Activated CD8-positive, alpha-beta T cell treated with anti-CD3 and anti-CD28 coated beads for 36 hours (primary cell): ENCODE results near the gene GORASP1. TPM values are rescaled to one million over a fixed set of nuclear protein-coding genes. Genes with fewer than 3 reads are reported as not detected.

Experiments used
- ATAC-seq: fragments of 200-7000 bp; cut with Tn5 transposase; one replicate; pipeline ENCODE4 v1.10.0; 2021; ENCODE audit warnings: mild to moderate bottlenecking, moderate library complexity
- CTCF ChIA-PET: fragments of 350-600 bp; sonication (Branson Sonifier 250); formaldehyde crosslinking; loops from one replicate; lab custom pipeline; 2021; ENCODE audit warnings: antibody characterized with exemption; lab: Charles Lee
- POLR2A ChIA-PET: fragments of 350-600 bp; sonication (Branson Sonifier 250); formaldehyde crosslinking; loops from one replicate; lab custom pipeline; 2021; ENCODE audit warnings: antibody characterized with exemption; lab: Charles Lee
- DNase-seq: peaks from one replicate; pipeline ENCODE4 v3.0.0-alpha.2; 2020
- H3K27ac Mint-ChIP-seq: one replicate; pipeline ENCODE4 v1.8.0; 2021; ENCODE audit warnings: mild to moderate bottlenecking, mixed read lengths
- H3K27me3 Mint-ChIP-seq: one replicate; pipeline ENCODE4 v1.8.0; 2021; ENCODE audit warnings: mixed read lengths
- H3K36me3 Mint-ChIP-seq: one replicate; pipeline ENCODE4 v1.8.0; 2021; ENCODE audit warnings: low read depth, mixed read lengths
- H3K4me1 Mint-ChIP-seq: one replicate; pipeline ENCODE4 v1.8.0; 2021; ENCODE audit warnings: low read depth, mixed read lengths
- H3K4me3 Mint-ChIP-seq: one replicate; pipeline ENCODE4 v1.8.0; 2021; ENCODE audit warnings: mild to moderate bottlenecking, moderate library complexity, mixed read lengths
- H3K9me3 Mint-ChIP-seq: one replicate; pipeline ENCODE4 v1.8.0; 2021; ENCODE audit warnings: mixed read lengths
- CTCF ChIP-seq: fragments of 200-600 bp; IDR thresholded peaks from one replicate; pipeline ENCODE4 v1.8.0; 2022; ENCODE audit warnings: antibody characterized with exemption, mild to moderate bottlenecking
- intact Hi-C: fragments of 100-400 bp; cut with micrococcal nuclease; formaldehyde crosslinking; loops from one replicate; pipeline ENCODE4 v1.10.0; 2022
- total RNA-seq, 2 experiments: library from RNA; stranded (reverse); gene quantifications; one replicate each; pipeline ENCODE4 v1.2.3, GENCODE V29; 2021

The GORASP1 gene
- total RNA-seq, 2 experiments from 2014 or later = 16.2 to 18.3 TPM

GRCh38 chr3:39056151-39056550 lies 51.3 kb downstream of the GORASP1 start:
- intact Hi-C loops = no loop called here
- CTCF ChIA-PET = interaction anchor here (1.4 kb wide), 1 partner anchor 9 kb away, joined by 3 read pairs; no protein-coding TSS in a partner anchor
- POLR2A ChIA-PET = interaction anchor here (1.2 kb wide), 1 partner anchor 9 kb away, joined by 3 read pairs; no protein-coding TSS in a partner anchor
- H3K27me3 Mint-ChIP-seq = no peaks in the 10 kb centered on the region
- ATAC-seq (no peak), DNase-seq (no peak)
- peaks cover 2% of the 10 kb centered on the region for H3K9me3 Mint-ChIP-seq
- H3K4me1 Mint-ChIP-seq = peaks cover 57% of the 10 kb centered on the region
- peak overlapping the region; percentile 38 for H3K27ac Mint-ChIP-seq
- H3K4me3 Mint-ChIP-seq = no peak overlapping the region
- TF ChIP-seq CTCF = no peak
- H3K36me3 Mint-ChIP-seq = peaks cover 4% of the 10 kb centered on the region

GRCh38 chr3:39053696-39054095 lies 53.7 kb downstream of the GORASP1 start:
- Mint-ChIP-seq H3K4me1 (peaks cover 57% of the 10 kb centered on the region), H3K27ac (no peak overlapping the region), H3K36me3 (peaks cover 1% of the 10 kb centered on the region), H3K9me3 (no peaks in the 10 kb centered on the region), H3K27me3 (no peaks in the 10 kb centered on the region), H3K4me3 (no peak overlapping the region)
- ATAC-seq = no peak
- CTCF ChIA-PET = interaction anchor here (1.3 kb wide), 1 partner anchor 12 kb away, joined by 3 read pairs; no protein-coding TSS in a partner anchor
- intact Hi-C loops = no loop called here
- POLR2A ChIA-PET = no interaction called here
- no peak for DNase-seq
- no peak for TF ChIP-seq CTCF

- Mint-ChIP-seq H3K36me3 (no peaks in the 10 kb centered on the region), H3K27me3 (no peaks in the 10 kb centered on the region), H3K4me1 (peaks cover 54% of the 10 kb centered on the region), H3K27ac (peak overlapping the region; percentile 99), H3K4me3 (peak overlapping the region; percentile 87), H3K9me3 (no peaks in the 10 kb centered on the region)
- ATAC-seq (no peak), DNase-seq (peak; percentile 31)
- ChIA-PET POLR2A (interaction anchor here (1.0 kb wide), 1 partner anchor 10 kb away, joined by 3 read pairs; no protein-coding TSS in a partner anchor), CTCF (no interaction called here)
- no peak for TF ChIP-seq CTCF
- intact Hi-C loops = no loop called here
These were observed 54.8 kb downstream of the GORASP1 start for GRCh38 chr3:39052583-39052982.

GRCh38 chr3:39051649-39052561 lies 55.5 kb downstream of the GORASP1 start, which contains the start of the genes SCN11A and WDR48:
Gene SCN11A, minus strand, starts transcription at chr3:39051944. Its CDS starts 101,582 bp downstream, at chr3:38950362.
Gene WDR48, plus strand, starts transcription at chr3:39052016. Its CDS starts 10 bp downstream, at chr3:39052026.
- peaks cover 51% of the 10 kb centered on the region for H3K4me1 Mint-ChIP-seq
- ChIA-PET CTCF (no interaction called here), POLR2A (interaction anchor here (1.0 kb wide), 2 partner anchors 10 to 18 kb away, joined by 3 read pairs; no protein-coding TSS in a partner anchor)
- ATAC-seq = peak; percentile 97
- H3K9me3 Mint-ChIP-seq = no peaks in the 10 kb centered on the region
- DNase-seq = peak; percentile 97
- intact Hi-C loops = no loop called here
- peak within 1 kb of the TSS; percentile 99 for H3K27ac Mint-ChIP-seq
- no peak for TF ChIP-seq CTCF
- no peaks in the 10 kb centered on the region for H3K27me3 Mint-ChIP-seq
- H3K4me3 Mint-ChIP-seq = peak within 1 kb of the TSS; percentile 87
- no peaks in the 10 kb centered on the region for H3K36me3 Mint-ChIP-seq
